Smooth muscle cell of bladder (primary cell): ENCODE measurements around the gene TRAPPC10. TPM values are rescaled to one million over a fixed set of nuclear protein-coding genes. Genes with fewer than 3 reads are reported as not detected.

Experiments used
- total RNA-seq: library from RNA; depleted of rRNA; stranded (reverse); fragments of >200 nt; gene quantifications from 2 replicates; pipeline ENCODE4 v1.2.3, GENCODE V29; 2014

TRAPPC10 gene, protein sequence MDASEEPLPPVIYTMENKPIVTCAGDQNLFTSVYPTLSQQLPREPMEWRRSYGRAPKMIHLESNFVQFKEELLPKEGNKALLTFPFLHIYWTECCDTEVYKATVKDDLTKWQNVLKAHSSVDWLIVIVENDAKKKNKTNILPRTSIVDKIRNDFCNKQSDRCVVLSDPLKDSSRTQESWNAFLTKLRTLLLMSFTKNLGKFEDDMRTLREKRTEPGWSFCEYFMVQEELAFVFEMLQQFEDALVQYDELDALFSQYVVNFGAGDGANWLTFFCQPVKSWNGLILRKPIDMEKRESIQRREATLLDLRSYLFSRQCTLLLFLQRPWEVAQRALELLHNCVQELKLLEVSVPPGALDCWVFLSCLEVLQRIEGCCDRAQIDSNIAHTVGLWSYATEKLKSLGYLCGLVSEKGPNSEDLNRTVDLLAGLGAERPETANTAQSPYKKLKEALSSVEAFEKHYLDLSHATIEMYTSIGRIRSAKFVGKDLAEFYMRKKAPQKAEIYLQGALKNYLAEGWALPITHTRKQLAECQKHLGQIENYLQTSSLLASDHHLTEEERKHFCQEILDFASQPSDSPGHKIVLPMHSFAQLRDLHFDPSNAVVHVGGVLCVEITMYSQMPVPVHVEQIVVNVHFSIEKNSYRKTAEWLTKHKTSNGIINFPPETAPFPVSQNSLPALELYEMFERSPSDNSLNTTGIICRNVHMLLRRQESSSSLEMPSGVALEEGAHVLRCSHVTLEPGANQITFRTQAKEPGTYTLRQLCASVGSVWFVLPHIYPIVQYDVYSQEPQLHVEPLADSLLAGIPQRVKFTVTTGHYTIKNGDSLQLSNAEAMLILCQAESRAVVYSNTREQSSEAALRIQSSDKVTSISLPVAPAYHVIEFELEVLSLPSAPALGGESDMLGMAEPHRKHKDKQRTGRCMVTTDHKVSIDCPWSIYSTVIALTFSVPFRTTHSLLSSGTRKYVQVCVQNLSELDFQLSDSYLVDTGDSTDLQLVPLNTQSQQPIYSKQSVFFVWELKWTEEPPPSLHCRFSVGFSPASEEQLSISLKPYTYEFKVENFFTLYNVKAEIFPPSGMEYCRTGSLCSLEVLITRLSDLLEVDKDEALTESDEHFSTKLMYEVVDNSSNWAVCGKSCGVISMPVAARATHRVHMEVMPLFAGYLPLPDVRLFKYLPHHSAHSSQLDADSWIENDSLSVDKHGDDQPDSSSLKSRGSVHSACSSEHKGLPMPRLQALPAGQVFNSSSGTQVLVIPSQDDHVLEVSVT
- total RNA-seq = 15.1 and 17.3 TPM in 2 replicates

DNA sequence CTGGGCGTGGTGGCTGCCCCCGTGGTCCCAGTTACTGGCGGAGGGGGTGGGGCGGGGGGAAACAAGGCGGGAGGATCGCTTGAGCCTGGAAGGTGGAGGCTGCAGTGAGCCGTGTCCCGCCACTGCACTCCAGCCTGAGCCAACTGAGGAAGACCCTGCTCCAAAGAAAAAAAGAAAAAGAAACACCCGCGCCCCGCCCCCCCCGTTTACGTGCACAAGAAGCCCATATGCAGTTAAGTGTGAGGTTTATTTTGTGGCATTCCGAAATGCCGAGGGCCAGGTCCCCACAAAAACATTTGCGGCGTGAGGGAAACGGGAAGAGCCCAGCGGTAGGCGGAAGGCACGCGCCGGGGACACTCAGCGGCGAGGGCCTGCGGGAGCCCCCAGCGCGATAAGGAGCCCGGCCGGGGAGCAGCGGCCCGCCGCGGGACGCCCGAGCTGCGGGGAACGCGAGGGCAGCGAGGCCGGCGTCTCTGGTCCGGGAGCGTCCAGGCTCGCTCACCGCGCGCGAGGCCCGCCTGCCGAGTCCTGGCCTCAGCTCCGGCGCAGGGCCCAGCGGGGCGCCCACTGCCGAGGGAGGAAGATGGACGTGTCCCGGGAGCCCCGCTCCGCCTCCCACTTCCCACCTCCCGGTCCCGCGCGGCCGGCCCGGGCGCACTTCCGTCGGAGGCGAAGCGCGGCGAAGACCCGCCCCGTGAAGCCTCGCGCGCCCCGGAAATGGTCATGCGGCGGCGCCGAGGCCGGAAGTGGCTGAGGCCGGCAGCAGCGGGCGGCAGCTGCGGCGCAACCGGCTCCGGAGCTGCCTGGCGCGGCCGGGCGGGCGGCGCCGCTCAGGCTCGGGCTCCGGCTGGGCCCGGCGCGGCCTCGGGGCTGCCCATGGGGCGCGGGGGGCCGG lies at the start of gene TRAPPC10:
Gene TRAPPC10, plus strand, starts transcription at position 731 of the 895 bp plus-strand sequence. CDS start 185 bp downstream, outside the sequence.

DNA sequence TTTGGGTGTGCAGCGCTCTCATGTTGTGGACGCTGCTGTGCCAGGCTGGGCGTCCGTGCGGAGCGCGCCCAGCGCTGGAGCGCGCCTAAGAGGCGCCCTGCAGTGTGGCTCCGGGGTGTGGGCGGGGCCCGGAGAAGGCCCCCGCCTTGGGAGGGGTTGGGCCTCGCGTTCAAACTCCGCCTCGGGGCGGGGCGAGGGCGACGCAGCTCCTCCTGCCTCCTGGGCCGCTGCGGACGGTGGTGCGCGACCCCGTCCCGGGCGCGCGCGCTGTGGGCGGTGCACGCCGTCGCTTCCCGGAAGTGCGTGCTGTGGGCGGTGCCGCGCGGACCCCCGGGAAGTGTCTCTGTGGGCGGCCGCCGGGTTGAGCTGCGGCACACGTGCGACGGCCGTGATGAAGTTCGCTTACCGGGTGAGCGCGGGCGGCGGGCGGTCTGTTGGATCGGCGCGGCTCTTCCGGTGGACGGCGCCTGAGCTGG lies 95.0 kb downstream of the TRAPPC10 start, which contains the start of gene PWP2:
Gene PWP2, plus strand, starts transcription at position 374 of the 476 bp plus-strand sequence. Its CDS starts 18 bp downstream, at position 392.

Other genes with a start within 250 kb of the TRAPPC10 start
- 12.2 and 21.4 TPM in 2 replicates for gene CSTB, start 236.0 kb upstream of the TRAPPC10 start, total RNA-seq
- 11.9 and 16.5 TPM in 2 replicates for gene RRP1, start 222.7 kb upstream of the TRAPPC10 start, total RNA-seq
- 30.3 and 36.1 TPM in 2 replicates for gene AGPAT3, start 147.1 kb upstream of the TRAPPC10 start, total RNA-seq
- gene PWP2, start 95.1 kb downstream of the TRAPPC10 start, total RNA-seq = 1.4 and 2.7 TPM in 2 replicates
- gene GATD3, start 121.4 kb downstream of the TRAPPC10 start, total RNA-seq = 22.5 and 26.6 TPM in 2 replicates
- gene ICOSLG, start 228.6 kb downstream of the TRAPPC10 start, total RNA-seq = 0.65 and 1.1 TPM in 2 replicates
- gene DNMT3L, start 249.6 kb downstream of the TRAPPC10 start, total RNA-seq = not detected in 2 replicates